Karpas-422 (cell line): ENCODE data around the gene TMEM207. TPM values are rescaled to one million over a fixed set of nuclear protein-coding genes. Genes with fewer than 3 reads are reported as not detected.

ENCODE experiments used
- DNase-seq: peaks from one replicate; pipeline ENCODE4 v3.0.0-alpha.2; 2015
- H2AFZ ChIP-seq: fragments of 200-600 bp; sonication (generic); 2 replicates; pipeline ENCODE4 v1.6.1; 2014; ENCODE audit warnings: antibody characterized with exemption, low read length, mixed read lengths
- H3K27ac ChIP-seq: fragments of 200-600 bp; sonication (generic); 2 replicates; pipeline ENCODE4 v1.5.1; 2014; ENCODE audit warnings: mild to moderate bottlenecking, low read length, moderate library complexity
- H3K27me3 ChIP-seq: fragments of 200-600 bp; sonication (generic); 2 replicates; pipeline ENCODE4 v1.6.1; 2014; ENCODE audit warnings: low read length, mixed read lengths
- H3K36me3 ChIP-seq: fragments of 200-600 bp; sonication (generic); 2 replicates; pipeline ENCODE4 v1.6.1; 2014; ENCODE audit warnings: low read length, mixed read lengths; ENCODE audit not compliant: insufficient read depth
- H3K4me1 ChIP-seq: fragments of 200-600 bp; sonication (generic); 2 replicates; pipeline ENCODE4 v1.6.1; 2014; ENCODE audit warnings: mild to moderate bottlenecking, low read length, mixed read lengths
- H3K4me2 ChIP-seq: fragments of 200-600 bp; sonication (generic); 2 replicates; pipeline ENCODE4 v1.6.1; 2014; ENCODE audit warnings: low read length, low read depth, mild to moderate bottlenecking; ENCODE audit not compliant: poor library complexity, severe bottlenecking
- H3K4me3 ChIP-seq: fragments of 200-600 bp; sonication (generic); 2 replicates; pipeline ENCODE4 v1.5.1; 2014; ENCODE audit warnings: mild to moderate bottlenecking, antibody characterized with exemption, low read length, mixed read lengths
- H3K79me2 ChIP-seq: fragments of 200-600 bp; sonication (generic); 2 replicates; pipeline ENCODE4 v1.6.1; 2014; ENCODE audit warnings: mild to moderate bottlenecking, low read length, mixed read lengths
- H3K9ac ChIP-seq: fragments of 200-600 bp; sonication (generic); 2 replicates; pipeline ENCODE4 v1.6.0; 2014; ENCODE audit warnings: low read length
- H3K9me2 ChIP-seq: fragments of 200-600 bp; sonication (generic), shearing (Covaris generic); replicated peaks from 2 replicates; pipeline ENCODE4 v1.6.0; 2014; ENCODE audit warnings: mild to moderate bottlenecking, low read length, moderate library complexity; ENCODE audit not compliant: insufficient read depth
- H3K9me3 ChIP-seq: fragments of 300-700, 200-600 bp; sonication (generic); 2 replicates; pipeline ENCODE4 v1.6.1; 2014; ENCODE audit warnings: low read length, mixed read lengths
- H4K20me1 ChIP-seq: fragments of 200-600 bp; sonication (generic); 2 replicates; pipeline ENCODE4 v1.6.1; 2014; ENCODE audit warnings: mild to moderate bottlenecking, antibody characterized with exemption, low read length, low read depth; ENCODE audit not compliant: insufficient read depth
- total RNA-seq: library from RNA; depleted of rRNA; stranded (reverse); fragments of >200 nt; shearing (Covaris generic); gene quantifications from 2 replicates; pipeline ENCODE4 v1.2.3, GENCODE V29; 2014; ENCODE audit warnings: low replicate concordance

TMEM207 gene
- total RNA-seq, 1 experiment from 2014 or later, result not detected

- Histone ChIP-seq H3K9me3 (0 out of 2 replicates have a peak, but pooled peaks cover 8% of the 10 kb centered on the region), H3K27me3 (no peaks in the 10 kb centered on the region), H3K79me2 (no peaks in the 10 kb centered on the region), H3K4me2 (no peak overlapping the region), H3K4me1 (no peaks in the 10 kb centered on the region), H2AFZ (no peak overlapping the region), H3K27ac (no peak overlapping the region), H4K20me1 (no peaks in the 10 kb centered on the region), H3K9me2 (no peaks in the 10 kb centered on the region), H3K36me3 (no peaks in the 10 kb centered on the region), H3K9ac (no peak overlapping the region), H3K4me3 (no peak overlapping the region)
- no peak for DNase-seq
Observed at GRCh38 chr3:190458040-190458439, 8.3 kb upstream of the TMEM207 start.

- Histone ChIP-seq H3K27ac (no peak overlapping the region), H3K4me3 (no peak overlapping the region), H4K20me1 (no peaks in the 10 kb centered on the region), H3K36me3 (no peaks in the 10 kb centered on the region), H2AFZ (no peak overlapping the region), H3K27me3 (no peaks in the 10 kb centered on the region), H3K4me2 (no peak overlapping the region), H3K9me3 (0 out of 2 replicates have a peak, but pooled peaks cover 8% of the 10 kb centered on the region), H3K4me1 (no peaks in the 10 kb centered on the region), H3K9ac (no peak overlapping the region), H3K9me2 (no peaks in the 10 kb centered on the region), H3K79me2 (no peaks in the 10 kb centered on the region)
- DNase-seq, result no peak
Observed at GRCh38 chr3:190456770-190457169, 7.1 kb upstream of the TMEM207 start.

GRCh38 chr3:190455828-190456227 lies 6.1 kb upstream of the TMEM207 start:
- Histone ChIP-seq H3K9ac (no peak overlapping the region), H3K9me3 (0 out of 2 replicates have a peak, but pooled peaks cover 8% of the 10 kb centered on the region), H3K27me3 (no peaks in the 10 kb centered on the region), H3K4me1 (no peaks in the 10 kb centered on the region), H3K4me3 (no peak overlapping the region), H3K4me2 (no peak overlapping the region), H3K27ac (no peak overlapping the region), H3K36me3 (no peaks in the 10 kb centered on the region), H4K20me1 (no peaks in the 10 kb centered on the region), H3K79me2 (no peaks in the 10 kb centered on the region), H3K9me2 (no peaks in the 10 kb centered on the region), H2AFZ (no peak overlapping the region)
- no peak for DNase-seq

GRCh38 chr3:190448256-190448655 lies 1.4 kb downstream of the TMEM207 start:
- Histone ChIP-seq H2AFZ (no peak overlapping the region), H3K27me3 (no peaks in the 10 kb centered on the region), H3K36me3 (no peaks in the 10 kb centered on the region), H3K9me2 (no peaks in the 10 kb centered on the region), H3K9ac (no peak overlapping the region), H3K9me3 (peaks cover 3% of the 10 kb centered on the region), H4K20me1 (no peaks in the 10 kb centered on the region), H3K27ac (no peak overlapping the region), H3K79me2 (no peaks in the 10 kb centered on the region), H3K4me2 (no peak overlapping the region), H3K4me1 (no peaks in the 10 kb centered on the region), H3K4me3 (no peak overlapping the region)
- DNase-seq, result no peak

- no peak overlapping the region for H3K4me3 ChIP-seq
- no peaks in the 10 kb centered on the region for H4K20me1 ChIP-seq
- H3K27ac ChIP-seq, result no peak overlapping the region
- no peak overlapping the region for H3K4me2 ChIP-seq
- H3K9ac ChIP-seq, result no peak overlapping the region
- H2AFZ ChIP-seq, result no peak overlapping the region
- H3K79me2 ChIP-seq, result no peaks in the 10 kb centered on the region
- H3K9me2 ChIP-seq, result no peaks in the 10 kb centered on the region
- no peak for DNase-seq
- no peaks in the 10 kb centered on the region for H3K27me3 ChIP-seq
- no peaks in the 10 kb centered on the region for H3K36me3 ChIP-seq
- H3K9me3 ChIP-seq, result peaks cover 4% of the 10 kb centered on the region
- no peaks in the 10 kb centered on the region for H3K4me1 ChIP-seq
Observed at GRCh38 chr3:190446573-190447279, 3.0 kb downstream of the TMEM207 start.

- no peak for DNase-seq
- Histone ChIP-seq H3K79me2 (no peaks in the 10 kb centered on the region), H3K4me2 (no peak overlapping the region), H3K9me3 (peaks cover 6% of the 10 kb centered on the region), H2AFZ (no peak overlapping the region), H4K20me1 (no peaks in the 10 kb centered on the region), H3K27me3 (no peaks in the 10 kb centered on the region), H3K27ac (no peak overlapping the region), H3K4me3 (no peak overlapping the region), H3K9me2 (no peaks in the 10 kb centered on the region; the same call in 1 of the 2 replicates), H3K36me3 (no peaks in the 10 kb centered on the region), H3K9ac (no peak overlapping the region), H3K4me1 (no peaks in the 10 kb centered on the region)
Observed at GRCh38 chr3:190444576-190445145, 5.0 kb downstream of the TMEM207 start.

- Histone ChIP-seq H3K27me3 (no peaks in the 10 kb centered on the region), H3K9ac (no peak overlapping the region), H4K20me1 (no peaks in the 10 kb centered on the region), H3K4me2 (no peak overlapping the region), H3K9me2 (no peaks in the 10 kb centered on the region; the same call in 1 of the 2 replicates), H3K27ac (no peak overlapping the region), H3K4me1 (no peaks in the 10 kb centered on the region), H3K36me3 (no peaks in the 10 kb centered on the region), H2AFZ (no peak overlapping the region), H3K79me2 (no peaks in the 10 kb centered on the region), H3K9me3 (peaks cover 10% of the 10 kb centered on the region), H3K4me3 (no peak overlapping the region)
- DNase-seq, result no peak
Observed at GRCh38 chr3:190444006-190444405, 5.7 kb downstream of the TMEM207 start.

GRCh38 chr3:190443257-190443656 lies 6.4 kb downstream of the TMEM207 start:
- Histone ChIP-seq H3K27ac (no peak overlapping the region), H4K20me1 (no peaks in the 10 kb centered on the region), H3K27me3 (no peaks in the 10 kb centered on the region), H3K79me2 (no peaks in the 10 kb centered on the region), H3K4me1 (no peaks in the 10 kb centered on the region), H3K36me3 (no peaks in the 10 kb centered on the region), H3K9ac (no peak overlapping the region), H2AFZ (no peak overlapping the region), H3K4me3 (no peak overlapping the region), H3K9me2 (no peaks in the 10 kb centered on the region; the same call in 1 of the 2 replicates), H3K4me2 (no peak overlapping the region), H3K9me3 (peaks cover 10% of the 10 kb centered on the region)
- DNase-seq, result no peak
